SK-N-MC (cell line): ENCODE measurements around the gene NSRP1.

Source experiments
- EZH2 ChIP-seq: fragments of 200-600 bp; sonication (generic); IDR thresholded peaks from one replicate; pipeline ENCODE4 v1.6.1; 2017; ENCODE audit warnings: antibody characterized with exemption
- FOXP2 ChIP-seq: optimal IDR thresholded peaks from 2 replicates; pipeline ENCODE3; 2011; ENCODE audit warnings: mild to moderate bottlenecking, moderate library complexity; ENCODE audit not compliant: insufficient read depth; ENCODE audit errors: extremely low read length, control extremely low read depth
- POLR2AphosphoS5 ChIP-seq: IDR thresholded peaks from 2 replicates; pipeline ENCODE4 v1.6.1; 2012; ENCODE audit warnings: mild to moderate bottlenecking, low read depth, low read length, borderline replicate concordance

DNA sequence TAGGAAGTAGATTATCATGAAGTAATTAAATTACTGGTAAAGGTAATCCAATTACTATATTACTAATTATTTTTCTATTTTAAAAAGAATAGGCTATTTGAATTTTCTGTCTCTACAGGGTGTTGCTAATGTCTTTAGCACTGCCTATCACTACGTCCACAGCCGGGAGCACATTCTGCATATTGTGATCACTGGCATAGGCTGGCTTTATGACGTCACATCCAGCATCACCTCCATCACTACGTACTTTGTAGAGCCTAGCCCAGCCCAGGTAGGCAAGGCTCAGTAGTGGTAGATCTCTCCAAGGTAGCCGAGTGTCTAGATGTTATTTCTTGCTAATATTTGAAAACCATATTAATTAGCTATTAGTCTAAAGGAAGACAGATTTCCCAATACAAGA lies 33.8 kb upstream of the NSRP1 start:
- TF ChIP-seq POLR2AphosphoS5, result no peak
- no peak for TF ChIP-seq EZH2
- TF ChIP-seq FOXP2, result no peak
